Measurements from ENCODE around the gene DDX10.
"Not testable (repeated sequence)": the region's sequence is repeated elsewhere in the genome, so short reads cannot be mapped to it uniquely, and the experiment has no call there.

The DDX10 gene

DNA sequence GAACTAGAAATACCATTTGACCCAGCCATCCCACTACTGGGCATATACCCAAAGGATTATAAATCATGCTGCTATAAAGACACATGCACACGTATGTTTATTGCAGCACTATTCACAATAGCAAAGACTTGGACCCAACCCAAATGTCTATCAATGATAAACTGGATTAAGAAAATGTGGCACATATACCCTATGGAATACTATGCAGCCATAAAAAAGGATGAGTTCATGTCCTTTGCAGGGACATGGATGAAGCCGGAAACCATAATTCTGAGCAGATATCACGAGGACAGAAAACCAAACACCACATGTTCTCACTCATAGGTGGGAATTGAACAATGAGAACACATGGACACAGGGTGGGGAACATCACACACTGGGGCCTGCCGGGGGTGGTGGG is 114.3 kb downstream of the DDX10 start:
- not testable (repeated sequence) for DNase-seq

DNA sequence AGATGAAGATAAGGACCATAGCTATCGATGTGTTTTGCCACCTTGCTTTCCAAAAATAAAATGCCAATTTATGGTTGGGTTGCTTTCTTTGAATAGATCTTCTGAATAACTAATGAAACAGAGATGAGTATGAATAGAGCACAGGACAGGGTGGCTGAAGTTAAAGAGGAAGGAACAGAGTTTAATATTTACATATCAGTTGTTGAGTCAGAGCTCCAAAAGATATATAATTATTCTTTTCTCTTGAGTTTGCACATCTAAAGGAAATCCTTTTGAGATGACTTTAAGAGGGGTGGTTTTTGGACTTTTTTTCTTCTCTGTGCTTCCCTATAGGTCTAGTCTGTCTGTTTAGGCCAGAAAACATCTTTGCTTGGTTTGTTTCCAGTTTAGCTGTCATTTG is 115.2 kb downstream of the DDX10 start:
- DNase-seq: no peak

DNA sequence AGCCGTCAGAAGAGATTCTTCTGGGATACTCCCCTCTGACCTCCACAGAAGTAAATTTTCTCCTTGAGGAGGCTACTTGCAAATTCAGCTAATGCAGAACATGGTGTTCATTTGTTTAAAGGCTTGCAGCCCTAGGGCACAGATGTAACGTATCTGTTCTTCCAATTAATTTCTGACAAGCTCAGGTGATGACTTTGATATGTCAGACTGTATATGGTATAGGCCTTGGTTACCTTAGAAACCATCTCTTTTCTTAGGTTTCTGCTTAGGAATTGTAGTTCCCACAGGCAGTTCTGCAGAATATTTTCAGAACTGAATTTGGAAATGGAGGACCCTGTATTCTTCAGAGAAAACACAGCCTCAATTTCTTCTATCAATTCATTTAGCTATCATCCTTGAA is 117.1 kb downstream of the DDX10 start:
- no peak for DNase-seq

DNA sequence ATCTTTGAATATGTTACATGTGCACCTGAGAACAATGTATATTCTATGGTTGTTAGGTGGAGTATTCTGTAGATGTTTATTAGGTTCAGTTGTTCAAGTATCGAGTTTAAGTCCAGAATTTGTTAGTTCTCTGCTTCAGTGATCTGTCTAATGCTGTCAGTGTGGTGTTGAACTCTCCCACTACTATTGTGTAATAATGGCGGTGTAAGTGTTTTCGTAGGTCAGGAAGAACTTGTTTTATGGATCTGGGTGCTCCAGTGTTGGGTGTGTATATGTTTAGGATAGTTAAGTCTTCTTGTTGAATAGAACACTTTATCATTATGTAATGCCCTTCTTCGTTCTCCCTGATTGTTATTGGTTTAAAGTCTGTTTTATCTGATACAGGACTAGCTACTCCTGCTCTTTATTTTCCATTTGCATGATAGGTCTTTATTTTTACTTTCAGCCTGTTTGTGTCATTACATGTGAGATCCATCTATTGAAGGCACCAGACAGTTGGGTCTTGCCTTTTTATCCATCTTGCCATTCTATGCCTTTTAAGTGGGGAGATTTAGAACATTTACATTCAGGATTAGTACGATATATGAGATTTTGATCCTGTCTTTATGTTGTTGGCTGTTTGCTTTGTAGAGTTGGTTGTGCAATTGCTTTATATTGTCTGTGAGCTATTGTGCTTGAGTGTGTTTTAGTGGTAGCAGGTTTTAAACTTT is 121.6 kb downstream of the DDX10 start:
- DNase-seq: no peak

DNA sequence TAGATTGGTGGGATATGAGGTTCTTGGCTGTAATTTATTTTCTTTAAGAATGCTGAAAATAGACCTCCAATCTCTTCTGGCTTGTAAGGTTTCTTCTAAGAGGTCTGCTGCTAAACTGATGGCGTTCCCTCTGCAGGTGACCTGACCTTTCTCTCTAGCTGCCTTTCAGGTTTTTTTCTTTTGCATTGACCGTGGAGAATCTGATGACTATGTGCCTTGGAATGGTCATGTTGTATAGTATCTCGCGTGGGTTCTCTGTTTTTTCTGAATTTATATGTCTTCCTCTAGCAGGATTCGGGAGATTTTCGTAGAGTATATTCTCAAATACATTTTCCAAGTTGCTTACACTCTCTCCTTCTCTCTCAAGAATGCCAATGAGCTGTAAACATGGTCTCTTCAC is 122.2 kb downstream of the DDX10 start:
- no peak for DNase-seq

DNA sequence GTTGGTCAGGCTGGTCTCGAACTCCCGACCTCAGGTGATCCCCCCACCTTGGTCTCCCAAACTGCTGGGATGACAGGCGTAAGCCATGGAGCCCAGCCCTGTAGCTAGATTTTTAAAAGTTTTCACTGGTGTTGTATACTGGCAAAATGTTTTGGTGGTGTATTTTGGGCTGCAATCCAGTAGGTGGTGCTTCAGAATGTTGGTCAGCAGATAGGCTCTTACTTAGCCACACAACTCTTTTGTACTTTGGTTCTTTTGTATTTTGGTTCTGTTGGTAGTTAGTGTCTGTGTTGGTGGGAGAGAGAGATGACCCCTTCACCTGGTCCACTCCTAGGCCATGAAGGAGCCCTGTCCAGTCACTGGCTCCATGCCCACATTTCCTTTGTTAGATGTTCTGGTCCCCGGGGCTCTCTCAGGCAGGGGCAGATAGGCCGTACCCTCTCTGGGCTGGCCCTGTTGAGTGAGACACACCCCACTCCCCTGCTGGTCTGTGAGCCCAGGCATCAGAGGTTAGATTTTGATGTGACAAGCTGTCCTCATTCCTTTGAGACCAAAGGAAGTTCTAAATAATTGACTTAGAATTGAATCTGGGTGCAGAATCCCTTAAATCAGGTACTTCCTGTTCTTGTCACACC is 123.8 kb downstream of the DDX10 start:
- DNase-seq: no peak

DNA sequence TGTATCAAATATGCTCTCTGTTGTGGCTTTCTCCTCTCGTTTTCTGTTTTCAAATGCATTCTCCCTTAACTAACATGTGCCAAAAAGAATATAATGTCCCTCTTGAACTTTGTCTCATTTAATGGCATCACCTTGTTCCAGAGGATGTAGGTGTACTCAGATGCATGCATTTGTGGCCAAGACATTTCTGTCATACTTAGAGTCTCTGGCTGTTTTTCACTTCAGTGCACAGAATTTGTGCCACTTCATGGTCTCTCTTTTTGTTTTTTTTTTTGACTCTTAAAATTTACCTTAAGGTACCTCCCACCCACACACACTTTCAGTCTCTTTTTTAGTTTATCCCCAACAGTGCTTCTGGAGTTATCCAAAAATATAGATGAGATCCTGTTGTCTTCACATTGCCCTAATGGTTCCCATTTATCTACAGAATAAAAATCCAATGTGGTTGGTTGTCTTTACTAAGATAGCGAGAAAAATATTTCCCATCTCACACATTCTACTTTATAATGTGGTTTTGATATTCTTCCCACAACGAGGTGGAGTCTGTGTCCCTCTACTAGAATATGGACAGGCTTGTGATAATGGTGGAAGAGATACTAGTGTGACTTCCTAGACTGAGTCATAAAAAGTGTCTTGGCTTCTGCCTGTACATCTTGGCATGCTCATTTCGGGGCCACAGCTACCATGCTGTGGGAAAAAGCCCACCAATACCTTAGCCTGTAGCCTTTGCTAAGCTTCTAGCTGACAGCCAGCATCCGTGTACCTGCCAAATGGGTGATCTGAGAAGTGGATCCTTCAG is 125.8 kb downstream of the DDX10 start:
- DNase-seq: no peak

DNA sequence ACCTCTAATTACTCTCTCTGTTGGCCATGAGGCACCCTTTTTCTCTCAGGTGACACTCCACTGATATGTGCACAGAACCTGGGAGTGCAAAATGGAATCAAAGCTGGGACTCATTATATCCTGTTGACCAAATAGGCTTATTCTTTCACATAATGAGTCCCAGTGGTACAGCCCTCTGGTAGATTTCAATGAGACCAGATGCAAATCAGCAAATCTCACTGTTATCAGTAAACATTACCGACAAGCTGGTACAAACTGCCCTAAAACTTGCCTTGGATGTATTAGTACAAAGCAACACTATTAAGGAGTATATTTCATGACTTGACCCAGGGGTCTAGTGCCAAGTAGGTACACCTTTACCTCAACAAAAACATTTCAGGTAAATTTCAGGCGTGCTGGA is 128.3 kb downstream of the DDX10 start:
- no peak for DNase-seq

DNA sequence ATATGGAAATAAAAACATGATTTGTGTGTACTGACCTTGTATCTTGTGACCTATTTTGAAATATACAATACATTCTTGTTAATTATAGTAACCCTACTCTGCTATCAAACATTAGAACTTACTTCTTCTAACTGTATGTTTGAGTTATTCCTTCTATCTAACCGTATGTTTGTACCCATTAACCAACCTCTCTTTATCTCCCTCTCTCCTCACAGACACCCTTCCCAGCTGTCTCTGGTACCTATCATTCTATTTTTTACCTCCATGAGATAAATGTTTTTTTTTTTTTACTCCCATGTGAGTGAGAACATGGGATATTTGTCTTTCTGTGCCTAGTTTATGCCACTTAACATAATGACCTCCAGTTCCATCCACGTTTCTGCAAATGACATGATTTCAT is 128.7 kb downstream of the DDX10 start:
- DNase-seq: no peak

DNA sequence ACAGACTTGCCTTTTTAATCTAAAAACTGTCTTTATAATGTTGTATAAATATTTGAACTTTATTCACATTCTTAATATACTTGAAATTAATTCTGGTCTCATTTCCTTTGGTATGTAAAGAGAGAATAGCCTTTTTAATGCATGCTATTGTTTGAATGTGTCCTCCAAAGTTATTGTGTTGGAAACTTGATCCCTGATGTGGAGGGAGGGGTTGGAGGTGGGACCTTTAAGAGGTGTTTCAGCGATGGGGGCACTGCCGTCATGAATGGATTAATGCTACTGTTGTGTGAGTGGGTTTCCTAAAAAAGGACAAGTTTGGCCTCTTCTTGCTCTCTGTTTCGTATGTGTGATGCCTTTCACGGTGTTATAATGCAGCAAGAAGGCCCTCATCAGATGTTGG is 131.7 kb downstream of the DDX10 start:
- no peak for DNase-seq

DNA sequence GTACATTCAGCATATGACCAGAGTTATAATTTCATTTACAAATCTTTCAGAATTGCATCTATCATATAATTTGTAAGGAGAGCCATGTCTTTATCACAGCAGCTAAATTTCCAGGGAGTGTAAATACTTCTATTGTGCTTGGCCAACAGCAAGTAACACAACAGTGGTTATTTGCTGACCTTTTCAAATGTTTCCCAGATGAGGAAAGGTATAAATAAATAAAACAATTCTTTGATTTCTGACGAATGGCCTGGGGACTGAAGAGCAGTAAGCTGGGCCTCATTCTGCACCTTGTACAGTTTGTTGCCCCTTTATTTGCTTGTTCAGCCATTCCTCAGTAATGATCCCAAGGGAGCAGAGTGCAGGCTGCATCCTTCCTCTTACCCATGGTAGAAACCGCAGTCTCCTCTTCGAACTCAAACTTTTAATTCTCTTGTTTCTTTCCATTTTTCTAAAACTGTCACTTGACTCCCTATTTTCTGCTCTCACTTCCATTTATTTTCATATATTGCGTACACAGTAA is 132.8 kb downstream of the DDX10 start:
- no peak for DNase-seq

DNA sequence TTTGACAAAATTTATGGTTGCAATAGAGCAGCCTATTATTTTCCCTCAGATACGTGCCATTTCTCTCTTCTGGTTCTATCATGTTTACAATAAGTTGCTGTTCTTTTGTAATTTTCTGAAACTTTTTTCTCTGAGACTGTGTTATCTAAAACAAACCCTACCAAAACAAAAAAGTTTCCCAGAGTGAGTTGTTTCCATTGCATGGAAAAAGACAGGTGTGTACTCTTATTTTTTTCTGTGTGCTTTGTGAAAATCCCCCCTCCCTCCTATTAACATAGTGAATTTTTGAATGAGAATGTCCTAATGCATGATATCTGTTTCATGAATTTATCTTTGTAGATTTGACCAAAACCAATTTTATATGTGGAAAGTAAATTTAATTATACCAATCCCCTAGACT is 137.6 kb downstream of the DDX10 start:
- no peak for DNase-seq

DNA sequence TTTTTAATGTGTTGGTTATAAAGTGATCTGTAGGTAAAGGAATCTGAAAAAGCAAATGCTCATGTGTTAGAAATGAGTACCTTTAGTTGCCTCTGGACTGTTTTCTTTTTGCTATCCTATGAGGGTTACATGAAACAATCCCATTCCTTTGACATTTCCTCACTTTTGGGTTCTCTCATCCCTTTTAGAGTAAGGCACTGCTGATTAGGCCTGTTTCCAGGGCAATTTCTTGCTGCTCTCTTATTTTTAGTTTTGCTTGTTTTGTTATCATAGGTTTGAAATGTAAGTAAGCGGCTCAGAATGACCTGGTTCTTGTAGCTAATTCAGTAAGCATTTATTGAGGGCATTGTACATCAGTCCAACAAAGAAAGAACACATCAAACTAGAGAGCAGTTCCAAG is 138.9 kb downstream of the DDX10 start:
- DNase-seq: no peak

DNA sequence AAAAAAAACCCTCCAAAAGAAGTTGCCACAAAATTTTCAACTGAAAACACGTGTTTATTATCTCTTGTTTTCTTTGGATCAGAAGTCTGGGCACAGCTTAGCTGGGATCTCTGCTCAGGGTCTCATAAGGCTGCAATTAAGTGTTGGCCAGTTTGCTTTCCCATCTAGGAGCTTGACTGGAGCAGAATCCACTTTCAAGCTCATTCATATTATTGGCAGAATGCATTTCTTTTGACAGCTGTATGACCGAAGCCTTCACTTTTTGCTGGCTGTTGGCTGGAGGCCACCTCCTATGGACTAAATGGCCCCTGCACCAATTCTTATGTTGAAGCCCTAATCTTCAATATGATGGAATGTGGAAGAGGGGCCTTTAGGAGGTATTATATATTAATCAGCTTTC is 139.6 kb downstream of the DDX10 start:
- DNase-seq: no peak

DNA sequence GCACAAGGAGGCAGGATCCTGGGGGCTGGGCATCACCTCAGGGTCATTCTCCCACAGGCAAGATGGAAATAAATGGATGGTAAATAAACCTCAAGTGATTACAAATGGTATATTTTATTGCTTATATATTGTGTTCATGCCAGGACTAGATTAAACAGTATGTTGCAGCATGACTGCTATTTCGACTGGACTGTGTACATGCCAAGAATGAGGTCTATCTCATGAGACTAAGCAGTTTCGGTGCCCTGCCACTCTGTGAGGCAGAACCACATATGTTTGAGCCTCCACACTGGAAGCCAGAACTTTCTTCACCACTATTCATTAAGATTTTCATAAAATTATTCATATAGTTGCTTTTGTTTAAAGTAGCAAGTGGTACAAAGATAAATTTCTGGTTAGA is 140.2 kb downstream of the DDX10 start:
- DNase-seq: no peak

DNA sequence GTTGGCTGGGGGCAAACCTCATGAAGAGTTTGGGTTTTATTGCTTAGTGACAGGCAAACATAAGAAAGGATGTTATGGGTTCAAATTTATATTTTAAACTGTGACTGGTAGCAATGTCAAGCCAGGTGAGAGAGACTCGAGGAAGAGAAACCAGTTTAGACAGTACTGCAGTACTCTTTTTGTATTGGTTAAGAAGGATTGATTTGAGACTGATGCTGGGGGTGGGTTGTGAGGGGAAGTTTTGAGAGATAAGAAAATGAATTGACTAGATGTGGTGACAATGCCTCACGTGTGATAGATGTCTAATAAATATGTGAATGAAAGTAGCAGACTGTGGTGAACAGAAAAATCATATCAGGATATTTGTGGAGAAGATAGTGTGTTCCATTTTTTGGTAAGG is 142.4 kb downstream of the DDX10 start:
- DNase-seq: no peak

DNA sequence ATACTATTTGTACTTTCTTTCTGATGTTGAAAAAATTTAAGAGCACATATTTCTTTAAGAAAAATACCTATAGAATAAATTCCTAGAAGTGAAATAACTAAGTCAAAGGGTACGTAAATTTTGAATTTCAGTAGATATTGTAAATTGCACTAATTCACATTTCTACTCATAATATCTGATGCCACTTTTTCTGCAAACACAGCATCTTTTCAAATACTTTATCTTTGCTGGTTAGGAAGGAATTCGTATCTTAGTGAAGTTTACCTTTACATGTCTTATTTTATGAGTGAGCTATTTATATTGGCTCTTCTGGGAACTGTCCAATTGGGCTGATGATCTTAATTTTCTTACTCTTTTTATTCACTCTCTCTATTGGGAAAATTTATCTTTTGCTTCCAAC is 148.2 kb downstream of the DDX10 start:
- no peak for DNase-seq

DNA sequence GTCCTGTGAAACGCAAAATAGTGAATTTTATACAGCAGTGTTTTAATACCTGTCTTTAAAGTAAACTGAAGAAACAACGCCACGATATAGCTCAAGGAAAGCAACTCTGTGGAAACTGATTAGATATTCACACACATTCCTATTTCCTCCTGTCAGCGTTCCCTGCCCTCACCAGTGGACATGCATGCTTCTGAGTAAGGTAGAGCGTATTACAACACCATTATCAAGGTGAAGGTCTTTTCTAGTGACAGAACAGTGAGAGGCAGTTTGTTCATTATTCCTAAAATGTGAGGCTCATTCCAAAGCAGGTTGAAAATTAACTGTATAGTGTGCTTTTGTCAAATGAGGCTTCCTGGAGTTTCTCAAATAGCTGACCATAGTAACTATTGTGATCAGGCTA is 153.1 kb downstream of the DDX10 start:
- no peak for DNase-seq

DNA sequence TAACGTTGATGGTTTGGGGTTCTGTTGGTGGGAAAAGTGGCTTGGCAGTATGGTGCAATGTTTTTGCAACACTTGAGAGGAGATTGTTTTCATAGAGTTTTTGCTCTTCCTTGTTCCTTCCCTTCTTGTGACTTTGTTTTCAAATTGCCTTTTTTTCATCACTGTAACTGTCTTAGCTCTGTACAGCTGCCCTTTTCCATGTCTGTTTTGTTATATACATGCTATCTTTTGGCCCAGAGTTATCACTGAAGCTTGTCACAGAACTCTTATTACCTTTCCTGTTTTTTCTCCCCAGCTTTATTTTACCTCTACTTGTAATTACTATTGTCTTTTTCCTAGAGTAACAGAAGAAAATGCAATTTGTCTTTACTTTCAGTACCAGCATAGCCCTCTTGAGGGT is 154.1 kb downstream of the DDX10 start:
- DNase-seq: no peak

DNA sequence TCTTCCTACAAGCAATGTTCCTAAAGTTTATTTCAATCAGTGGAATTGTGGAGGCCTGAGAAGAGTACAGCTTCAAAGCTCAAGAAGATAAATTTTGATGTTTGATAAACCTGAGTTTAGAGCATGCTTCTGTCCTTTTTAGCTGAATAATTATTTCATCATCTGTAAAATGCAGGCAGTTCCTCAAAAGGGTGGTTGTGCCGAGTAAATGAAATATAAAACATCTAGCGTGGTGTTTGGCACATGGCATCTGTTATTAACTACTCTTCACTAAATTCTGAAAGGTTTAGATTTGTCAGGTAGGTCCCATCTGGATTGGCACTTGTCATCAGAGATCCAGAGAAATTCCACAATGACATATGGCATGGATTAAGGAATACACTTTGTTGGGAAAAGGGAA is 155.1 kb downstream of the DDX10 start:
- no peak for DNase-seq

DNA sequence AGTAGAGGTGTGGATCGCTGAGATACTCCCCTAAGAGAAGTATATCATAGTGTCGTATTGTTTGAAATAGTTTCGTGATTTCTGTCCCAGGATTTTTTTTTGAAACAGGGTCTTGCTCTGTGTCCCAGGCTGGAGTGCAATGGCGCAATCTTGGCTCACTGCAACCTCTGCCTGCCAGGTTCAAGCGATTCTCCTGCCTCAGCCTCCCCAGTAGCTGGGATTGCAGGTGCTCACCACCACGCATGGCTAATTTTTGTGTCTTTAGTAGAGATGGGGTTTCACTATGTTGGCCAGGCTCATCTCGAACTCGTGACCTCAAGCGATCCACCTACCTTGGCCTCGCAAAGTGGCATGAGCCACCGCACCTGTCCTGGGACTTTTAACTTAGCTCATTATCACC is 159.1 kb downstream of the DDX10 start:
- not testable (repeated sequence) for DNase-seq

DNA sequence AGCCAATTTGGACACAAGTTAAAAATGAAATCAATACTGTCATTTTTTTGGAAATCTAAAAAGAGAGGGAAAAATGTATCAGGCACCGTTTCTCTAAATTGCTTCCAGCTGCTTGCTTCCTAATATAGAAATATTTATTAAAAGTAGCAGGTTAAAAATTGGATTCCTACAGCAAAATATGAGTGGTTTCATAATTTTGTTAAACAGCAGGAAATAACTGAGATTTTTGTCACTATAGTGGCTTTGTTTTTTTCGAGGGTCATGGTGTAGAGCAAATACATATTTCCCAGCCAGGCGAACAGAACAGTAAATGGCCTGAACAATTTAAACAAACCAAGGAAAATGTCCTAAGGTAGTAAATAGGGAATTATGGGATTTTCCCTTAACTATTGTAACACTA is 159.7 kb downstream of the DDX10 start:
- DNase-seq: no peak

DNA sequence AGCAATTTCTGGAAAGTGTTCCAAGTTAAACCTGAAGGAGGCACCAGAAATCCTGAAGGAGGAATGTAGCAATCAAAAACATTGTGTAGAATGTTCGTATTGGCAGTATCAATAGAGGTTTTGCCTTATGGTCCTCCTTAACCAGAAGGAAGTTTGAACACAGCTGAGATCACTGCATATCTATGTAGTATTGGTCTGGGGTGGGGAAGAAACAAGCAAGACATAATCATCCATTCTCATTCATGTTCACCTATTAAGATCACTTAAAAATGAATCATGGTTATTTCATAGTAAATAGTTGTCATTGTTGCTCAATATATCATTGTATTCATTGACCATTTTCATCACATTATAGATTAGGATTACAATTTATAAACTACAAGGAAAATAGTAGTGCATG is 160.5 kb downstream of the DDX10 start:
- DNase-seq: no peak

DNA sequence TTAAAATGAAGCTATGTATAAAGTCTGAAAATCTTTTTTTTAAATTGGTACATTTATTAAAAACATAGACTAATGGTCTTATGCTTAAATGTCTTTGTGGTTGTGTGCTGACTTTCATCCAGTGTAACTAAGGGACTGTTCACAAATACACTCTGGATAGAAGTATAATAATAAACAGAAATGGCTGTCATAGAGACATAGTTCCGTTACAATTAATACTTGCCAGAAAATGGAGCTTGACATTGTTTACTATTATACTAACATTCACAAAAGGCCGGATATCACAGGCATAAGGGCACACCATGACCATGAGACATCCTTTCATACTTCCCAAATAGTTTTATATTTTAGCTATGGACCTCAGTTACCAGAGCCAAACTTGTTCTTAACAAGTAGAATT is 161.3 kb downstream of the DDX10 start:
- DNase-seq: no peak
